ENCODE results near the gene ACOT9.
"Not testable (repeated sequence)": the region's sequence is repeated elsewhere in the genome, so short reads cannot be mapped to it uniquely, and the experiment has no call there.

ACOT9 gene

DNA sequence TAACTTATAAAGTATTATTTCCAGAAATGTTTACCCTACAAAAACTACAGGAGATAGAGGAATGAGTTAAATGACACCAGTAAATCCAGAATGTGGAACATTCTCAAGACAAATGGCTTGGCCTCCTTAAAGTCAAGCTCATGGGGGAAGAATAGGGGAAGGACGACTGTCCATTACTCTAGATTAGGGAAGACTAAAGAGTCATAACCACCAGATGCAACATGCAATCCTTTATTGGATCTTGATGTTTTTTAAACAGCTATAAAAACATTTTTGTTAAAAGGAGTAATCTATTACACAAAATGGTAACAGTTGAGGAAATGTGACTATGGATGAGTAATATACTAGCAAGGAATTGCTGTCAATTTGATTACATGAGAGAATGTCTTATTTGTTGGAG lies 11.1 kb downstream of the ACOT9 start:
- no peak overlapping the region for H3K9ac ChIP-seq (ENCODE audit: low read length)
- no peaks in the 10 kb centered on the region for H3K36me3 ChIP-seq (ENCODE audit: insufficient read depth, low read length)
- no peak overlapping the region for H3K27ac ChIP-seq (ENCODE audit: low read depth, low read length)
- H3K4me1 ChIP-seq (ENCODE audit: insufficient read depth, low read length), result no peaks in the 10 kb centered on the region
- H3K4me3 ChIP-seq (ENCODE audit: low read depth in 1 of 2, low read length in 2 of 2), result no peak overlapping the region
- H3K27me3 ChIP-seq (ENCODE audit: control insufficient read depth in 1 of 2, insufficient read depth in 2 of 2, low read length in 2 of 2), result no peaks in the 10 kb centered on the region
- no peaks in the 10 kb centered on the region for H3K9me3 ChIP-seq (ENCODE audit: low read length)

DNA sequence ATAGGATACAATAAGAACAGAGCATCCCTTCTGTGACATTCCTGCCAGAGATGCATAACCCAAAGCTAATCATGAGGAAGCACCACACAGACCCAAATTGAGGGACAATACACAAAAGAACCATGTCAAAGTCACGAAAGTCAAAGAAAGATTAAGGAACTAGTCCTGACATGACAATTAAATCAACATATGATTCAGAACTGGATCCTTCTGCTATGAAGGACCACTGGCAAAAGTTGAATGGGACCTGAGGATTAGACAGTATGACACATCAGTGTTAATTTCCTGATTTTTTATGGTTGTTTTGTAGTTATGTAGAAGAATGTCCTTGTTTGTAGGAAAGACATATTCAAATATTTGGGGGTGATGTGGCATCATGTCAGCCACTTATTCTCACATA lies 13.9 kb downstream of the ACOT9 start:
- no peaks in the 10 kb centered on the region for H3K27me3 ChIP-seq (ENCODE audit: control insufficient read depth in 1 of 2, insufficient read depth in 2 of 2, low read length in 2 of 2)
- H3K27ac ChIP-seq (ENCODE audit: low read depth, low read length), result no peak overlapping the region
- no peak overlapping the region for H3K4me3 ChIP-seq (ENCODE audit: low read depth in 1 of 2, low read length in 2 of 2)
- no peak overlapping the region for H3K9ac ChIP-seq (ENCODE audit: low read length)
- no peaks in the 10 kb centered on the region for H3K9me3 ChIP-seq (ENCODE audit: low read length)
- H3K4me1 ChIP-seq (ENCODE audit: insufficient read depth, low read length), result no peaks in the 10 kb centered on the region
- H3K36me3 ChIP-seq (ENCODE audit: insufficient read depth, low read length), result no peaks in the 10 kb centered on the region

DNA sequence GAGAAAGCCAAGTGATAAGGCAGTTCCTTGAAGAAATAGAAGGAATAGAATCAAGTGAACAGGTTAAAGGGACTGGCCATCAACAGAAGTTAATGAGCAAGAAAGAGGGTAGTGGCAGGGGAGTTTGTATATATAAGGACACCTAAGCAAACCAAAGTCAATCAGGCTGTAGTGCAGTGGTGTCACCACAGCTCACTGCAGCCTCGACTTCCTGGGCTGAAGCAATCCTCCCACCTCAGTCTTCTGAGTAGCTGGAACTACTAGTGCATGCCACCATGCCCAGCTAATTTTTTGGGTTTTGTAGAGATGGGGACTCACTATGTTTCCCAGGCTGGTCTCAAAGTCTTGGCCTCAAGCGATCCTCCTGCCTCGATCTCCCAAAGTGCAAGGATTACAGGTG lies 15.9 kb downstream of the ACOT9 start:
- Histone ChIP-seq H3K27me3 (ENCODE audit: control insufficient read depth in 1 of 2, insufficient read depth in 2 of 2, low read length in 2 of 2) (no peaks in the 10 kb centered on the region), H3K9ac (ENCODE audit: low read length) (no peak overlapping the region), H3K27ac (ENCODE audit: low read depth, low read length) (no peak overlapping the region), H3K4me3 (ENCODE audit: low read depth in 1 of 2, low read length in 2 of 2) (no peak overlapping the region), H3K36me3 (ENCODE audit: insufficient read depth, low read length) (peaks cover 5% of the 10 kb centered on the region), H3K4me1 (ENCODE audit: insufficient read depth, low read length) (no peaks in the 10 kb centered on the region), H3K9me3 (ENCODE audit: low read length) (no peaks in the 10 kb centered on the region)

DNA sequence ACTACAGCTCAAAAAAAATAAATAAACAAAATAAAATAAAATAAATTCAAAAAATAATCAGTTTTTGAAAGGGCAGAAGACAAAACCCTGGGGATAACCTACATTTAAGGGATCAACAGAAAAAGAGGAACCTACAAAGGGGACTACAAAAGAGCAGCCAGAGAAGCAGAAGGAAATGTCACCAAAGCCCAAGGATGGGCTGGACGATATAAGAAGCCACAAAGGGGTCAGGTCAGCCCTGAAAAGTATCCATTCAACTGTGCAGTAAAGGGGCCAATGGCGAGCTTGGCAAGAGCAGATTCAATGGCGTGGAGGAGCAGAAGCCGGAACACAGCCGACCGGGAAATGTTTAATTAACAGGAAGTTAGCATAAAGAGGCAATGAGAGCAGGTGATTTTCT lies 16.9 kb downstream of the ACOT9 start:
- Histone ChIP-seq H3K4me3 (ENCODE audit: low read depth in 1 of 2, low read length in 2 of 2) (no peak overlapping the region), H3K27me3 (ENCODE audit: control insufficient read depth in 1 of 2, insufficient read depth in 2 of 2, low read length in 2 of 2) (no peaks in the 10 kb centered on the region), H3K9me3 (ENCODE audit: low read length) (no peaks in the 10 kb centered on the region), H3K36me3 (ENCODE audit: insufficient read depth, low read length) (peaks cover 5% of the 10 kb centered on the region), H3K9ac (ENCODE audit: low read length) (no peak overlapping the region), H3K27ac (ENCODE audit: low read depth, low read length) (no peak overlapping the region), H3K4me1 (ENCODE audit: insufficient read depth, low read length) (no peaks in the 10 kb centered on the region)

DNA sequence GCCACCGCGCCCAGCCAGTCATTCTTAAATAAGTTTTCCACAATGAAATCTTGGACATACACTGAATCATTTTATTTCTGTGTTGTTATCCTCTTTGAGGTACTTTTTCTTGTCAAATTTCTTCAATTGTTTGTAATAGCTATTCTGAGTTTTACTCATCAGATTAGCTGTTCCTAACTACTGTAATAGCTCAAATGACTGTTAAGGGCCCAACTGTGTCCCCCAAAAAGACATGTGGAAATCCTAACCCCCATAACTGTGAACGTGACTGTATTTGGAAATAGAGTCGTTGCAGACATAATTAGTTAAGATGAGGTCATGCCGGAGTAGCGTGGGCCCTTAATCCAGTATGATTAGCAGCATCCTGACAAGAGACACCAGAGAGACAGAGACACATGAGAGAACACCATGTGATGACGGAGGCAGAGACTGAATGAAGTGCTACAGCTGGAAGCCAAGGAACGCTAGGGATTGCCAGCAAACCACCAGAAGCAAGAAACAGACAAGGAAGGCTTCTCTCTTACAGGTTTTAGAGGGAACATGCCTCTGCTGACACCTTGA lies 22.9 kb downstream of the ACOT9 start:
- H3K9ac ChIP-seq (ENCODE audit: low read length), result no peak overlapping the region
- H3K9me3 ChIP-seq (ENCODE audit: low read length), result no peaks in the 10 kb centered on the region
- no peak overlapping the region for H3K4me3 ChIP-seq (ENCODE audit: low read depth in 1 of 2, low read length in 2 of 2)
- H3K36me3 ChIP-seq (ENCODE audit: insufficient read depth, low read length), result peaks cover 13% of the 10 kb centered on the region
- H3K27me3 ChIP-seq (ENCODE audit: control insufficient read depth in 1 of 2, insufficient read depth in 2 of 2, low read length in 2 of 2), result no peaks in the 10 kb centered on the region
- H3K4me1 ChIP-seq (ENCODE audit: insufficient read depth, low read length), result no peaks in the 10 kb centered on the region
- no peak overlapping the region for H3K27ac ChIP-seq (ENCODE audit: low read depth, low read length)

DNA sequence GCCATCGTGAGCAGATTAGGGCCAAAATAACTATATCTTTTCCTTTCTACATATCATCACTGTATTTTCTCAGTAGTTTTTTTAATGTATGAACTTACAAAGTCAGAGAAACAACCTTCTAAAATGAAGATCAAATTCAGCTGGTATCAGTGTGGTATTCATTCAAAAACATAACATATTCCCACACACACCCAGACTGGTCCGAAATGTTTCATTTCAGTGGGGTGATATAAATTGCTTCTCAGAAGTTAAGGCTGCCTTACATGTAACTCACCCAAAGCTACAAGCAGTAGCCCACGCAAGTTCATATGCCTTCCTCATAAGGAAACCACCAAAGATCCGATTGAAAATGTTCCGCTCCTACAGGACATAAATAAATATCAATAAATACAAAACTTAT lies 37.8 kb downstream of the ACOT9 start:
- H3K9me3 ChIP-seq (ENCODE audit: low read length), result no peaks in the 10 kb centered on the region
- no peak overlapping the region for H3K9ac ChIP-seq (ENCODE audit: low read length)
- no peaks in the 10 kb centered on the region for H3K27me3 ChIP-seq (ENCODE audit: control insufficient read depth in 1 of 2, insufficient read depth in 2 of 2, low read length in 2 of 2)
- peaks cover 14% of the 10 kb centered on the region for H3K36me3 ChIP-seq (ENCODE audit: insufficient read depth, low read length)
- no peaks in the 10 kb centered on the region for H3K4me1 ChIP-seq (ENCODE audit: insufficient read depth, low read length)
- no peak overlapping the region for H3K27ac ChIP-seq (ENCODE audit: low read depth, low read length)
- H3K4me3 ChIP-seq (ENCODE audit: low read depth in 1 of 2, low read length in 2 of 2), result no peak overlapping the region

DNA sequence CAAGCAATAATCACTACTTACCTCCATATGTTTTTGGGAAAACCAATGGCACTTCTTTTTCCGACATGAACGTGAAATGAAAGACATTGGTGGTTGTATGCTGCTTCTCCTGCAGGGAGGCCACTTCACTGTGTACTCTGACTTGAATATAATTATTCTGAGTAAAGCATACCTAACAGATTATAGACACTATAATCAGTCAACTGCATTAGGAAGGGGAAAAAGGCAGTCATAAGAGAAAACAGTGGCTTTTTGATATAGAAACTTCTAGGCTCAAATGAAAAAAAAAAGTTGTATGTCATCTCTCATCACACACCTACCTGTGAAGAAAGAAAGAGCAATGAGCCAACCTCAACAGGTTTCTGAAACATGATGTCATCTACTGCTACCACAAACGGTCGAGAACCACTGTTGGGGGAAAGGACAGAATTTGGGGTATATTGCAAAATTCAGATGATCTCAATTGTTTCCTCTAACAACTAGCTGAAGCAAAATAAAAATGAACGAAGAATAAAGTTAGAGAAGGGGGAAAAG lies 38.3 kb downstream of the ACOT9 start:
- H3K36me3 ChIP-seq (ENCODE audit: insufficient read depth, low read length), result peaks cover 12% of the 10 kb centered on the region

DNA sequence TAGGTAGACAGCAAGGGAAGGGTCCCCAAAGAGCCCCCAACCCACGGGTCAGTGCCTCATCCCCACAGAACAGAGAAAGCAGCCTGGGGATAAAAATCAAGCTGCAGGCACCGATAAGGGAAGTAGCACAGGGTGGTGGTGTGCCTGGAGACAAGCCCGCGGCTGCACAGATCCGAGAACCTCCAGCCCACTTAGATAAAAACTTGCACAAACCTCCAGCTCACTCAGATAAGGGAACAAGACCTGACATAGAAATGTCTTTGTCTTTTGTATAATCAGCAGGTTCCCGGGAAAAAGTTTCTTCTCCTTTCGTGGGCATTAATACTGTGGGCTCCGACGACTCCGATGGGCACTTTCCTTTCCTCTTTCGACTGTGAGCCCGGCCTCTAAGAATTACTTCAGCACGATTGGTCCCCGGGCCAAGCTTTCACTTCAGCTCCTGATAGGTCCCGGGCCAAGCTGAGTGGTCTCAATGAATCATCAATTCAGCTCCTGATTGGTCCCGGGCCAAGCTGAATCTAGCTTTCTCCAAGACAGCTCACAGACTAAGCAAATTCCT lies 43.4 kb downstream of the ACOT9 start:
- Histone ChIP-seq H3K4me3 (ENCODE audit: low read depth in 1 of 2, low read length in 2 of 2) (no peak overlapping the region), H3K36me3 (ENCODE audit: insufficient read depth, low read length) (peaks cover 1% of the 10 kb centered on the region), H3K9me3 (ENCODE audit: low read length) (no peaks in the 10 kb centered on the region), H3K27ac (ENCODE audit: low read depth, low read length) (no peak overlapping the region), H3K9ac (ENCODE audit: low read length) (no peak overlapping the region), H3K27me3 (ENCODE audit: control insufficient read depth in 1 of 2, insufficient read depth in 2 of 2, low read length in 2 of 2) (no peaks in the 10 kb centered on the region), H3K4me1 (ENCODE audit: insufficient read depth, low read length) (no peaks in the 10 kb centered on the region)

More for the DNA sequence above, 38.3 kb downstream of the ACOT9 start:
- H3K4me3 ChIP-seq (ENCODE audit: low read depth in 1 of 2, low read length in 2 of 2), result no peak overlapping the region
- no peaks in the 10 kb centered on the region for H3K27me3 ChIP-seq (ENCODE audit: control insufficient read depth in 1 of 2, insufficient read depth in 2 of 2, low read length in 2 of 2)
- no peak overlapping the region for H3K9ac ChIP-seq (ENCODE audit: low read length)
- H3K9me3 ChIP-seq (ENCODE audit: low read length), result no peaks in the 10 kb centered on the region
- no peak overlapping the region for H3K27ac ChIP-seq (ENCODE audit: low read depth, low read length)
- no peaks in the 10 kb centered on the region for H3K4me1 ChIP-seq (ENCODE audit: insufficient read depth, low read length)

DNA sequence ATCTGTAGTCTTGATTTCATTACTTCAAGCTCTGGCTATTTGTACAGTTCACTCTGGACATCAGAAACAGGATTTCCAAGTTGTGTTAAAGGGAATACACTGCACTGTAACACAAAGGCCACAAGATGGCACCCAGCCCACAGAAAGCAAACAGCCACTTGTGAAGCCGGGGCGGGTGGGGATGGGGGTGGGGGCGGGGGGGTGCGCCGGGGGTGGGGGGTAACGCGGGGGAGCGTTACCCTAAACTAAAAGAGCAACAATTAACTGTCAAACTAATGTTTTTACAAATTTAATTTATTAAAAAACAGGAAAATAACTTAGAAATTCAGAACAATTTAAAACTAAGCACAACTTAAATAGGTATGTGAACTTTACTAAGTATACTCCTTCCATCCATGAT lies 48.5 kb downstream of the ACOT9 start:
- no peaks in the 10 kb centered on the region for H3K9me3 ChIP-seq (ENCODE audit: low read length)
- no peaks in the 10 kb centered on the region for H3K4me1 ChIP-seq (ENCODE audit: insufficient read depth, low read length)
- no peaks in the 10 kb centered on the region for H3K36me3 ChIP-seq (ENCODE audit: insufficient read depth, low read length)
- no peak overlapping the region for H3K27ac ChIP-seq (ENCODE audit: low read depth, low read length)
- H3K27me3 ChIP-seq (ENCODE audit: control insufficient read depth in 1 of 2, insufficient read depth in 2 of 2, low read length in 2 of 2), result no peaks in the 10 kb centered on the region
- no peak overlapping the region for H3K9ac ChIP-seq (ENCODE audit: low read length)
- no peak overlapping the region for H3K4me3 ChIP-seq (ENCODE audit: low read depth in 1 of 2, low read length in 2 of 2)

DNA sequence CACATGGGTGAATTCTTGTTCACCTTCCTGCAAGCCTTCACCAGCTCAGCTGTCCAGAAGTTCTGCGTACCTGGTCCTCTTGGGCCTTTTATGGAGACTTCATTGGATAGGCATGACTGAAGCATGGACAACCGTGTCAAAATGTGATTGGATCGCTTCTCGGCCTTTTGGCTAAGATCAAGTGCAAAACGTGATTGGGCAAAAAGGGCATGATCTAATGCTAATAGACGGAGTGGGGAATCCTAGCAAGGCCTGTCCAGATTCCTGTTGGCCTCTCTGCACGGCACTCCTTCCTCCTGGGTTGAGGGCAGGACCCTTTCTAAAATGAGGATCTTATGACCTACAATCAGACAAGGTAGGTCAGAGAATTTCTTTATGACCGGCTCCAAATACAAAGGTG lies 50.9 kb downstream of the ACOT9 start:
- no peaks in the 10 kb centered on the region for H3K36me3 ChIP-seq (ENCODE audit: insufficient read depth, low read length)
- no peaks in the 10 kb centered on the region for H3K27me3 ChIP-seq (ENCODE audit: control insufficient read depth in 1 of 2, insufficient read depth in 2 of 2, low read length in 2 of 2)
- no peaks in the 10 kb centered on the region for H3K9me3 ChIP-seq (ENCODE audit: low read length)
- no peak overlapping the region for H3K9ac ChIP-seq (ENCODE audit: low read length)
- no peak overlapping the region for H3K27ac ChIP-seq (ENCODE audit: low read depth, low read length)
- H3K4me3 ChIP-seq (ENCODE audit: low read depth in 1 of 2, low read length in 2 of 2), result no peak overlapping the region
- H3K4me1 ChIP-seq (ENCODE audit: insufficient read depth, low read length), result no peaks in the 10 kb centered on the region

DNA sequence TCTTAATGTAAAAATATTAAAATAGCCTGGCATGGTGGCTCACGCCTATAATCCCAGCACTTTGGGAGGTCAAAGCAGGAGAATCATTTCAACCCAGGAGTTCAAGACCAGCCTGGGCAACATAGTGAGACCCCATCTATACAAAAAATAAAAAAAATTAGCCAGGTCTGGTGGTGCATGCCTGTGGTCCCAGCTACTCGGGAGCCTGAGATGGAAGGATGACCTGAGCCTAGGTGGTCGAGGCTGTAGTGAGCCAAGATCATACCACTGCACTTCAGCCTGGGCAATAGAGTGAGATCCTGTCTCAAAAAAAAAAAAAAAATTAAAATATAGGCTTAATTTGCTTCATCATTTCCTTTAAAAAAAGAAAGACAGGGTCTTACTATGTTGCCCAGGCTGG lies 66.6 kb downstream of the ACOT9 start:
- not testable (repeated sequence) for H3K9ac ChIP-seq (ENCODE audit: low read length); H3K4me3 ChIP-seq (ENCODE audit: low read depth in 1 of 2, low read length in 2 of 2); H3K27me3 ChIP-seq (ENCODE audit: control insufficient read depth in 1 of 2, insufficient read depth in 2 of 2, low read length in 2 of 2); H3K9me3 ChIP-seq (ENCODE audit: low read length); H3K4me1 ChIP-seq (ENCODE audit: insufficient read depth, low read length); H3K27ac ChIP-seq (ENCODE audit: low read depth, low read length); H3K36me3 ChIP-seq (ENCODE audit: insufficient read depth, low read length)

DNA sequence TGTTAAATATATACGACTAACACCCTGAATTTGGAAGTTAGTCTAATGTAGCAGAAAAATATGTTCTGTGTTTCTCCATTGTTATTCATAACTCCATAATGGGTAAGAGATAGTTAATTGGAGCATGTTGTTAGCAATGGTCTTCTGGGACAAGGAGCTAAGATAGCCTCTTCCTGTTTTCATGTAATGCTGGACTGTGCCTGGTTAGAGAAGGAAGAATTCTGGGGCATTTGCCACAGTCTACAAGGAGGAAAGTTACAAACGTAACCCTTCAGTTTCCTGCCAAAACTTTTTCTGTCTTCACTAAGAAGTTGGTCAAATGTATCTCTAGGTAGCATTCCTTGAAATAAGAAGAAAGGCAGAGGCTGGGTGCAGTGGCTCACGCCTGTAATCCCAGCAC lies 70.0 kb downstream of the ACOT9 start:
- Histone ChIP-seq H3K9me3 (ENCODE audit: low read length) (no peaks in the 10 kb centered on the region), H3K36me3 (ENCODE audit: insufficient read depth, low read length) (no peaks in the 10 kb centered on the region), H3K27me3 (ENCODE audit: control insufficient read depth in 1 of 2, insufficient read depth in 2 of 2, low read length in 2 of 2) (no peaks in the 10 kb centered on the region), H3K4me1 (ENCODE audit: insufficient read depth, low read length) (no peaks in the 10 kb centered on the region), H3K9ac (ENCODE audit: low read length) (no peak overlapping the region), H3K27ac (ENCODE audit: low read depth, low read length) (no peak overlapping the region), H3K4me3 (ENCODE audit: low read depth in 1 of 2, low read length in 2 of 2) (no peak overlapping the region)
